GM12878 (cell line): ENCODE measurements around the gene CORO1C. TPM values are rescaled to one million over a fixed set of nuclear protein-coding genes. Genes with fewer than 3 reads are reported as not detected.
A peak's percentile ranks its signal among the peaks of the same experiment; 100 is the strongest.

ENCODE experiments used
- ATAC-seq: fragments of 200-7000 bp; cut with Tn5 transposase; 3 replicates; pipeline ENCODE4 v1.9.1; 2020; ENCODE audit warnings: mild to moderate bottlenecking, moderate library complexity
- BruUV-seq: library from RNA; stranded (reverse); fragments of 400-500 nt; replicated peaks from 2 replicates; lab custom pipeline; 2021; lab: Mats Ljungman, UMichigan
- CTCF ChIA-PET: fragments of 300-600 bp; sonication (Branson Sonifier 250); formaldehyde crosslinking; extraction: SDS; loops from one replicate; lab custom pipeline; 2021; ENCODE audit warnings: inconsistent platforms; lab: Yijun Ruan, JAX
- POLR2A ChIA-PET: fragments of 350-600 bp; formaldehyde crosslinking; extraction: SDS; loops from one replicate; lab custom pipeline; 2021; ENCODE audit warnings: inconsistent platforms; lab: Charles Lee
- RAD21 ChIA-PET: fragments of 300-600 bp; sonication (Branson Sonifier 250); formaldehyde crosslinking; loops from one replicate; lab custom pipeline; 2023; ENCODE audit warnings: antibody characterized with exemption; ENCODE audit not compliant: unreplicated experiment; lab: Charles Lee
- SMC1A ChIA-PET: fragments of 300-600 bp; sonication (Branson Sonifier 250); formaldehyde crosslinking; loops from one replicate; lab custom pipeline; 2023; ENCODE audit not compliant: unreplicated experiment, uncharacterized antibody; lab: Charles Lee
- DNase-seq: peaks from one replicate; pipeline ENCODE4 v3.0.0-alpha.2; 2011; ENCODE audit warnings: low read depth, low spot score
- FAIRE-seq: peaks from 3 replicates; lab custom pipeline; 2011; peaks lifted over from hg19 to GRCh38; lab: Jason Lieb, UNC
- H2AFZ ChIP-seq: 2 replicates; pipeline ENCODE4 v1.6.0; 2011; ENCODE audit warnings: low read depth, low read length, control low read depth; ENCODE audit not compliant: control insufficient read depth
- H3K27ac ChIP-seq: 2 replicates; pipeline ENCODE4 v1.5.1; 2011; ENCODE audit warnings: control low read depth; ENCODE audit not compliant: control insufficient read depth, insufficient read depth
- H3K27me3 ChIP-seq, 2 experiments: replicated peaks in 1 of 2; 2 replicates each; pipeline versions ENCODE4 v1.6.0 to v1.6.1; 2011; ENCODE audit warnings: low read length in 1 of 2; ENCODE audit not compliant: control insufficient read depth in 2 of 2, insufficient read depth in 2 of 2
- H3K36me3 ChIP-seq, 2 experiments: 2 replicates each; pipeline ENCODE4 v1.5.1; 2011; ENCODE audit warnings: low read length in 1 of 2; ENCODE audit not compliant: control insufficient read depth in 2 of 2, insufficient read depth in 2 of 2
- H3K4me1 ChIP-seq: 2 replicates; pipeline ENCODE4 v1.6.1; 2011; ENCODE audit warnings: mild to moderate bottlenecking, low read length, moderate library complexity, mixed read lengths; ENCODE audit not compliant: control insufficient read depth, insufficient read depth
- H3K4me2 ChIP-seq: 2 replicates; pipeline ENCODE4 v1.6.0; 2011; ENCODE audit warnings: control low read depth; ENCODE audit not compliant: control insufficient read depth, insufficient read depth
- H3K4me3 ChIP-seq: fragments of 200-600 bp; sonication (generic); 2 replicates; pipeline ENCODE4 v1.5.1; 2016
- H3K79me2 ChIP-seq: 2 replicates; pipeline ENCODE4 v1.6.0; 2011; ENCODE audit warnings: low read length; ENCODE audit not compliant: control insufficient read depth, insufficient read depth
- H3K9ac ChIP-seq: 2 replicates; pipeline ENCODE4 v1.8.0; 2011; ENCODE audit warnings: low read length, control low read depth, mixed read lengths; ENCODE audit not compliant: control insufficient read depth, insufficient read depth
- H3K9me3 ChIP-seq: replicated peaks from 3 replicates; pipeline ENCODE4 v1.5.1; 2011; ENCODE audit warnings: mild to moderate bottlenecking, low read length; ENCODE audit not compliant: control insufficient read depth, insufficient read depth
- H4K20me1 ChIP-seq: 2 replicates; pipeline ENCODE4 v1.6.0; 2011; ENCODE audit not compliant: control insufficient read depth, insufficient read depth
- ATF2 ChIP-seq: IDR thresholded peaks from 2 replicates; pipeline ENCODE4 v1.6.1; 2012; ENCODE audit warnings: low read length, inconsistent platforms
- E2F8 ChIP-seq: fragments of 450-650 bp; IDR thresholded peaks from 2 replicates; pipeline ENCODE4 v1.6.1; 2018; ENCODE audit warnings: mild to moderate bottlenecking, low read depth, moderate library complexity; ENCODE audit not compliant: partially characterized antibody
- EGR1 ChIP-seq, 2 experiments: IDR thresholded peaks; 1 replicate in 1 of 2; 2 replicates in 1 of 2; pipeline ENCODE4 v1.6.1; 2011 to 2012; ENCODE audit warnings: low read depth in 2 of 2, low read length in 2 of 2, borderline replicate concordance in 1 of 2, mild to moderate bottlenecking in 1 of 2, moderate library complexity in 1 of 2
- MLLT1 ChIP-seq: fragments of 450-650 bp; IDR thresholded peaks from 2 replicates; pipeline ENCODE4 v1.6.1; 2016; ENCODE audit warnings: mild to moderate bottlenecking
- NFXL1 ChIP-seq: fragments of 450-650 bp; IDR thresholded peaks from 2 replicates; pipeline ENCODE4 v1.6.1; 2017; ENCODE audit warnings: antibody characterized with exemption, mild to moderate bottlenecking, borderline replicate concordance
- NFYB ChIP-seq: IDR thresholded peaks from 2 replicates; pipeline ENCODE4 v1.6.1; 2011; ENCODE audit warnings: low read depth, mild to moderate bottlenecking, low read length, improper control_type of control experiment, moderate library complexity; ENCODE audit not compliant: insufficient read depth
- PML ChIP-seq: IDR thresholded peaks from 2 replicates; pipeline ENCODE4 v1.6.1; 2012; ENCODE audit warnings: low read length, inconsistent platforms
- TARDBP ChIP-seq: IDR thresholded peaks from 2 replicates; pipeline ENCODE4 v1.6.1; 2016; ENCODE audit warnings: borderline replicate concordance
- ZNF592 ChIP-seq: fragments of 450-650 bp; IDR thresholded peaks from 2 replicates; pipeline ENCODE4 v1.6.1; 2017; ENCODE audit warnings: mild to moderate bottlenecking, moderate library complexity
- WGBS: methylation state at CpG from one replicate; pipeline ENCODE4 v1.1.6; 2016; ENCODE audit warnings: low lambda C conversion rate; ENCODE audit not compliant: insufficient replicate concordance, insufficient coverage; ENCODE audit errors: missing lambda C conversion rate; 5-methylcytosine and 5-hydroxymethylcytosine counted together
- in situ Hi-C: fragments of 300-500 bp; cut with MboI; formaldehyde crosslinking; loops from 9 replicates; pipeline ENCODE4 v1.14.3; 2018; ENCODE audit warnings: mixed read lengths
- intact Hi-C: fragments of 100-400 bp; cut with micrococcal nuclease; formaldehyde crosslinking; loops from one replicate; pipeline ENCODE4 v1.14.2; 2022; ENCODE audit not compliant: unreplicated experiment
- polyA plus RNA-seq, 11 experiments: library from polyadenylated mRNA; depleted of rRNA in 4 of 11; unstranded in 6 of 11; stranded (reverse) in 5 of 11; fragments of >200 nt; fragmentation: Nextera tagmentation in 4 of 11; fragmentation: Illumina TruSeq in 1 of 11; extraction: Ambion mirVana in 4 of 11; extraction: Trizol in 1 of 11; gene quantifications; 1 replicate in 1 of 11; 2 replicates in 10 of 11; pipeline versions ENCODE4 v1.2.1 to v1.2.3, GENCODE V29; 2011 to 2016; ENCODE audit warnings: inconsistent platforms in 2 of 11, missing spikeins in 2 of 11, low read depth in 1 of 11
- total RNA-seq, 4 experiments: library from RNA; depleted of rRNA in 3 of 4; stranded (reverse); fragments of >200 nt in 3 of 4; fragmentation: Illumina TruSeq in 1 of 4; extraction: Trizol in 1 of 4; gene quantifications; 2 replicates each; pipeline versions ENCODE4 v1.2.1 to v1.2.3, GENCODE V29; 2013 to 2021

Gene CORO1C
- total and polyA plus RNA-seq, 10 of the 15 experiments (the other 5 are each of a cell fraction or from before 2014, with no cell fraction given) = 52.7 to 254 (median 171) TPM

GRCh38 chr12:108668063-108668462 is 63.3 kb downstream of the CORO1C start:
- H3K79me2 ChIP-seq = peaks cover 53% of the 10 kb centered on the region
- H3K4me1 ChIP-seq = peaks cover 46% of the 10 kb centered on the region
- POLR2A ChIA-PET = interaction anchor here (1.0 to 2.9 kb wide), 6 partner anchors 12 to 291 kb away, joined by 3 to 19 read pairs (median 6); no protein-coding TSS in a partner anchor
- TF ChIP-seq ZNF592 (no peak), EGR1 (IDR thresholded peaks at IDR 0.05; ENCODE audit: borderline replicate concordance in 1 of 2, low read depth in 2 of 2, low read length in 2 of 2) (no peak), MLLT1 (no peak), TARDBP (no peak), ATF2 (no peak), NFXL1 (no peak), NFYB (no peak), PML (no peak), E2F8 (no peak)

More at GRCh38 chr12:108668063-108668462, 63.3 kb downstream of the CORO1C start:
- Histone ChIP-seq H2AFZ (no peak overlapping the region), H3K9ac (no peak overlapping the region), H3K27ac (peak overlapping the region; percentile 31; the same call in 1 of the 2 replicates), H4K20me1 (no peaks in the 10 kb centered on the region), H3K9me3 (no peaks in the 10 kb centered on the region; the same call in 2 of the 3 replicates), H3K36me3 (peaks cover 1 to 14% of the 10 kb centered on the region in 2 experiments), H3K4me3 (no peak overlapping the region), H3K27me3 (no peaks in the 10 kb centered on the region), H3K4me2 (no peak overlapping the region; the same call in 1 of the 2 replicates)
- FAIRE-seq (no peak), DNase-seq (no peak), ATAC-seq (no peak)
- whole genome bisulfite sequencing = 97% methylated on average over 8 of the region's 8 CpGs
- no TSS peak for BruUV-seq
- ChIA-PET RAD21 (interaction anchor here (0.6 to 8.8 kb wide), 8 partner anchors 11 to 283 kb away, joined by 3 to 221 read pairs (median 6); partner anchors contain the start of gene SELPLG), SMC1A (interaction anchor here (0.9 to 11.9 kb wide), 22 partner anchors 9 to 286 kb away, joined by 3 to 293 read pairs (median 7); partner anchors contain the start of gene CORO1C), CTCF (interaction anchor here (1.0 to 11.0 kb wide), 12 partner anchors 13 to 425 kb away, joined by 4 to 252 read pairs (median 34); partner anchors contain the start of genes ALKBH2 and SELPLG)
- intact Hi-C loops = no loop called here
- in situ Hi-C loops = loop anchor here (10.0 kb wide), 1 partner anchor 427 kb away; the partner anchor contains the start of genes ALKBH2 and UNG
